HK-2 (cell line): ENCODE data around the gene PRAMEF8.
"Not testable (repeated sequence)": the region's sequence is repeated elsewhere in the genome, so short reads cannot be mapped to it uniquely, and the experiment has no call there.

Experiments
- DNase-seq: peaks from one replicate; pipeline ENCODE4 v3.0.0-alpha.2; 2018; ENCODE audit not compliant: unreplicated experiment

Gene PRAMEF8

GRCh38 chr1:13285037-13285436 lies at the start of gene PRAMEF8:
Gene PRAMEF8, minus strand, starts transcription at chr1:13285137. Its CDS starts 1,046 bp downstream, at chr1:13284091.
- DNase-seq: not testable (repeated sequence)

DNA sequence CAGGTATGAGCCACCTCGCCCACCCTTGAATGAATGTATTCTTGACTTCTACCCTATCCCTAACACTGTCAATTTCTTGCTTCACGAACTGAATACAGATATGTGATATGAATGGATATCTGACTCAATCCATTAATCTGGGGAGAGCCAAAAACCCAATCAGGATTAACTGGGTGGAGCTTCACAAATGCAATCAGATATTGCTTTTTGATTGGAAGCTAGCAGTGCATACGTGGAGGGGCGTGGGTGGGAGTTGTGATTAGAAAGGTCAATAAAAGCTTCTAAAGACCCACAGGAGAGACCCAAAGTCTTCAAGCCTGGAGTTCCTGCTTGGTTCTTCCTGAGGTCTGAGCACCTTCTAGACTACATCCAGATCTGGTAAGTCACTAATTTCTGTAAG lies 30.3 kb upstream of the PRAMEF8 start, which contains the start of gene PRAMEF15:
PRAMEF15 (plus strand) TSS at position 301 of the 400 bp plus-strand sequence. CDS start 2,827 bp downstream, outside the sequence.
- DNase-seq: not testable (repeated sequence)

GRCh38 chr1:13303239-13303638 lies 18.3 kb upstream of the PRAMEF8 start, which contains the start of gene PRAMEF33:
Gene PRAMEF33, plus strand, starts transcription at chr1:13303539. Its CDS starts 2,416 bp downstream, at chr1:13305955.
- DNase-seq: not testable (repeated sequence)

- not testable (repeated sequence) for DNase-seq
Measured at GRCh38 chr1:13302197-13302596, 17.3 kb upstream of the PRAMEF8 start.

DNA sequence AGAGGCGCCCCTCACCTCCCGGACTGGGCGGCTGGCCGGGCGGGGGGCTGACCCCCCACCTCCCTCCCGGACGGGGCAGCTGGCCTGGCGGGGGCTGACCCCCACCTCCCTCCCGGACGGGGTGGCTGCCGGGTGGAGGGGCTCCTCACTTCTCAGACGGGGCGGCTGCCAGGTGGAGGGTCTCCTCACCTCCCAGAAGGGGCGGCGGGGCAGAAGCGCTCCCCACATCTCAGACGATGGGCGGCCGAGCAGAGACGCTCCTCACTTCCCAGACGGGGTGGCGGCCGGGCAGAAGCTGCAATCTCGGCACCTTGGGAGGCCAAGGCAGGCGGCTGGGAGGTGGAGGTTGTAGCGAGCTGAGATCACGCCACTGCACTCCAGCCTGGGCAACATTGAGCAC lies 13.8 kb upstream of the PRAMEF8 start:
- DNase-seq: not testable (repeated sequence)

DNA sequence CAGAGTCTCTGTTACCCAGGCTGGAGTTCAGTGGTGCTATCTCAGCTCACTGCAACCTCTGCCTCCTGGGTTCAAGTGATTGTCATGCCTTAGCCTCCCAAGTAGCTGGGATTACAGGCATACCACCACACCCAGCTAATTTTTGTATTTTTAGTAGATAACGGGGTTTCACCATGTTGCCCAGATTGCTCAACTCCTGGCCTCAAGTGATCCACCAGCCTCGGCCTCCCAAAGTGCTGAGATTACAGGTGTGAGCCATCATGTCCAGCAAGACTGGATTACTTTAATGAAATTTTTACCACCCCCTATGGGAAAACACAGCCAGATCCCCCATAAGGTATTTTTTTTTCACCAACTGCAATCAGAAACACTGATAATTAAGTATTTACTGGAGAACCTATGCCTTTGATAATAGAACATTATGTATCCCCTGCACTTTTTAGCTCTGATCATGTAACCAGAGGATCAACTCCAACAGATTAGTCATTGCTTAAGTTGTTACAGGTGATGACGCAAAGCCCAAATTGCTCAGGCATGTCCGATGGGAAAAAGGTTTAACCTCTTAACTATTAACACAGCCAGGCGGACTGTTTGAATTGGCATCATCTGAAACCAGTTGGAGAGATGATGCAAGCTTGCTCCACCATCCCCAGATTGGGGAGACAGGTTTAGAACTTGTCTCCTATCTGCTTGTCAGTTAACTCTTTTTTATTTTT lies 12.4 kb upstream of the PRAMEF8 start:
- DNase-seq: not testable (repeated sequence)

- not testable (repeated sequence) for DNase-seq
Measured at GRCh38 chr1:13289030-13289429, 4.1 kb upstream of the PRAMEF8 start.

- DNase-seq: not testable (repeated sequence)
Measured at GRCh38 chr1:13279617-13280016, 5.3 kb downstream of the PRAMEF8 start.

DNA sequence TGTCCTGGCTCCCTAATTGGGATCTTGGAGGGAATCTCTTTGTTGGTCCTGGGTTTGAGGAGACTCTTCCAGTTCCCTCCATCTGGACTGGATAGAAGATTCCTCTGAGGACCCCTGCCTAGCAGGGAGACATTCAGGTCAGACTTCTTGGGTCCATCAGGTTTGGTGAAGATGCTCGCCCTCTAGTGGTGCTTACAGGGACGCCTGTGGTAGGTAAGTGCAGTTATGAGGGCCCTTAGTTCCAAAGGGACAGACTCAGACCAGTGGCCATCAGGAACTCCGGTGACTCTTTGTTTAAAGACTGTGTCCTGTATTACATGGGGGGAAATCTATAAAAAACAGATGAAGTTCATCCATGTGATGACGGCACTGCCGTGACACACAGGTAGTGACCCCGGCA lies 7.9 kb downstream of the PRAMEF8 start:
- DNase-seq: not testable (repeated sequence)

GRCh38 chr1:13265124-13265523 lies 19.8 kb downstream of the PRAMEF8 start:
- DNase-seq: not testable (repeated sequence)

- DNase-seq: not testable (repeated sequence)
Measured at GRCh38 chr1:13253898-13254297, 31.0 kb downstream of the PRAMEF8 start, which contains the start of gene PRAMEF5. Gene PRAMEF5, plus strand, starts transcription at chr1:13254198. Its CDS starts 5,071 bp downstream, at chr1:13259269.

- DNase-seq: not testable (repeated sequence)
Measured at GRCh38 chr1:13247122-13247521, 37.8 kb downstream of the PRAMEF8 start.

DNA sequence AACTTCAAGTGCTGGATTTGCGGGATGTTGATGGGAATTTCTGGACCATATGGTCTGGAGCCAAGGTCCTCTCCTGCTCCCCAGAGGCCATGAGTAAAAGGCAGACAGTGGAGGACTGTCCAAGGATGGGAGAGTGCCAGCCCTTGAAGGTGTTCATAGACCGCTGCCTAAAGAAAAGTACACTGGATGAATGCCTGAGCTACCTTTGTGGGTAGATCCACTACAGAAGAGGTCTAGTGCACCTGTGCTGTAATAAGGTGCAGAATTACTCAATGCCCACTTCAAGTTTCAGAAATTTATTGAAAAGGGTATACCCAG lies 38.4 kb downstream of the PRAMEF8 start:
- not testable (repeated sequence) for DNase-seq

DNA sequence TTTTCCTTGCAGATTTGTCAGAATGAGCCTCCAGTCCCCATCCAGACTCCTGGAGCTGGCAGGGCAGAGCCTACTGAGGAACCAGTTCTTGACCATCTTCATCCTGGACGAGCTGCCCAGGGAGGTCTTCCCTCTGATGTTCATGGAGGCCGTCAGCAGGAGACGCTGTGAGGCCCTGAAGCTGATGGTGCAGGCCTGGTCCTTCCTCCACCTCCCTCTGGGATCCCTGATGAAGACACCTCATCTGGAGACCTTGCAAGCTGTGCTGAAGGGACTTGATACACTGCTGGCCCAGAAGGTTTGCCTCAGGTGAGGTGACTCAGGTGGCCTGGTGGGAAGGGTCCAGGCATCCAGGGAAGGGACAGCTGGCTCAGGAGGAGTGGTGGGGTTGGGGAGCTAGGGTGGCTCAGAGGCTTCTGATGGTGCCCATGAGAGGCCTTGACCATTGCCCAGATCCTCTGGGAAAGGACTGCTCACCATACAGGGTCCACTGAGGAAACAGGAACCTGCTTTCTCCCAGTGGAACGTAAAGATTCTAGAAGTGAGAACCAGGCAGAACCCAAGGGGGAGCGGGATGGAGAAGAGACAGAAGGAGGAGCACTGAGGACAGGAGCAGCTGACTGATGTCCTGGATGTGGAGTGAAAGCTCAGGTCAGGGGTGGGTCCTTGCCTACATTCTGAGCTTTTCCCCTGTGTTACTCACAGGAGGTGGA lies 38.9 kb downstream of the PRAMEF8 start:
- not testable (repeated sequence) for DNase-seq

GRCh38 chr1:13243536-13244263 lies 41.2 kb downstream of the PRAMEF8 start:
- not testable (repeated sequence) for DNase-seq

DNA sequence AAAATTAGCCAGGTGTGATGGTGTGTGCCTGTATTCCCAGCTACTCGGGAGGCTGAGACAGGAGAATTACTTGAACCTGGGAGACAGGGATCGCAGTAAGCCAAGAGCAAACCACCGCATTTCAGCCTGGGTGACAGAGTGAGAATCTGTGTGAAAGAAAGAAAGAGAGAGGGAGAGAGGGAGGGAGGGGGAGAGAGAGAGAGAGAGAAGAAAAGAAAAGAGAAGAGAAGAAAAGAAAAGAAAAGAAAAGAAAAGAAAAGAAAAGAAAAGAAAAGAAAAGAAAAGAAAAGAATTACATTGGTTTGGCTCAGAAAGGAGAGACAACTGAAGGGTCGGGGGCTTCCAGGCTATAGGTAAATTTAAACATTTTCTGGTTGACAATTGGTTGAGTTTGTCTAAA lies 45.3 kb downstream of the PRAMEF8 start:
- not testable (repeated sequence) for DNase-seq

DNA sequence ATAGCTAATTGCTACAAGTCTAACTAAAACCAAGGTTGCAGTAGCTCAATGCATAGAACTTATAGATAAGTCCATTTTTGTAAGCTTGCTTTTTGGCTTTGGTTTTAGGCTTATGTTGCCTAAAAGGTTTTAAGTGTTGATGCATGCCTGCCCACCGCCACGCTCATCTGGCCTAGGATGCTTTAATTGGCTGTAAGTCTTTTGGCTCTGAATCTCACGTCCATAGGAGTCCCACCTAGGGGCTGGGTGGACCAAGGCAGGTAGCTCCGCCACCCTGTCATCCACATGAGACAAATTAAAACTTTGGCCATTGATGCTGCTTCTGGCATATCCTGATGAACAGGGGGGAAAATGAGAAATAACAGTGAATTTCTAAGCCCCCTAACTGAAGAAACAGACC lies 47.4 kb downstream of the PRAMEF8 start:
- DNase-seq: not testable (repeated sequence)

DNA sequence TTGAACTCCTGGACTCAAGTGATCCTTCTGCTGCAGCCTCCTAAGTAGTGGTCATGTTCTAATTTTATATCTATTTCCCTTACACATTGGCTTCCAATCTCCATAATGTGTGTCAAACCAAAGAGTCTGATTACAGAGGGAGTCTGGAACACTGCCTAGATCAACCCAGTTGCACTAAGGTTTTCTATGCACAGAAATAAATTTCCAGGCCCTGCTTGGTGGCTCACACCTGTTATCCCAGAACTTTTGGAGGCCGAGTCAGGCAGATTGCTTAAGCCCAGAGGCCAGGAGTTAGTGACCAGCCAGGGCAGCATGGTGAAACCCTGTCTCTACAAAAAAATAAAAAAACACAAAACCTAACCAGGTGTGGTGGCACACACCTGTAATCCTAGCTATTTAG lies 50.9 kb downstream of the PRAMEF8 start:
- not testable (repeated sequence) for DNase-seq

DNA sequence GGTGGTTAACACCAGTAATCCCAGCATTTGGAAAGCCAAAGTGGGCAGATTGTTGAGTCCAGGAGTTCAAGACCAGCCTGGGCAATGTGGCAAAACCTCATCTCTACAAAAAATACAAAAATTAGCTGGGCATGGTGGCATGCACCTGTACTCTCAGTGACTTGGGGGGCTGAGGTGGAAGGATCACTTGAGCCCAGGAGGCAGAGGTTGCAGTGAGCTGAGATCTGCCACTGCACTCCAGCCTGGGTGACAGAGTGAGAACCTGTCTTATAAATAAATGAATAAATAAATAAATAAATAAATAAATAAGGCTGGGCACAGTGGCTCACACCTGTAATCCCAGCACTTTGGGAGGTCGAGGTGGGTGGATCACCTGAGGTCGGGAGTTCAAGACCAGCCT lies 52.9 kb downstream of the PRAMEF8 start:
- DNase-seq: not testable (repeated sequence)
